ENCODE results near the gene COL27A1. TPM values are rescaled to one million over a fixed set of nuclear protein-coding genes. Genes with fewer than 3 reads are reported as not detected.

Gene COL27A1
- total RNA-seq, 1 experiment from 2014 or later: 12.0 TPM

DNA sequence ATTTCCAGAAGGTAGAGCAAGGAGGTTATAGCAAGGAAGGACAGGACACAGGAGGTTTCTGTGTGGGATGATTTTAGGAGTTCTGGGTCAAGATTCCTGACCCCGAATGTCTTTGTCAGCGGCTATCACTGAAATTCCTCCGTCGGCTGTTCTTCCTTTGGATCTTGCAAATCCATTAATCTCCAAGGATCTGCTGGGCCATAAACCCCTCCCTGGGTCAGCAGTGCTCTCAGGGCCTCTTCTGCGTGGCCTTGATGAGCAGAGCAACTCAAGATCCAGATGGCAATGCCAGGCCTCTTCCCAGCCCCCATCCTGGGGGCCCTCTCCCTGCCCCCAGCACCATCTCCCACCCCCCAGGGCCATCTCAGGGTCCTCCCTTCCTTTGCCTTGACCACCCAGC is 16.3 kb upstream of the COL27A1 start:
- Histone ChIP-seq H3K4me1 (ENCODE audit: control insufficient read depth in 1 of 2, insufficient read depth in 2 of 2, low read length in 2 of 2) (no peaks in the 10 kb centered on the region), H3K9me2 (ENCODE audit: insufficient read depth) (no peaks in the 10 kb centered on the region), H3K27me3 (ENCODE audit: insufficient read depth, low read length) (peaks cover 15% of the 10 kb centered on the region), H3K27ac (ENCODE audit: low read depth, low read length) (no peak overlapping the region), H3K36me3 (ENCODE audit: control insufficient read depth in 1 of 2, insufficient read depth in 2 of 2, low read length in 2 of 2) (no peaks in the 10 kb centered on the region), H3K9ac (ENCODE audit: low read length) (no peak overlapping the region), H2AFZ (ENCODE audit: low read depth, low read length, poor library complexity, severe bottlenecking) (no peak overlapping the region), H3K4me2 (ENCODE audit: low read length) (no peak overlapping the region), H4K20me1 (ENCODE audit: insufficient read depth) (no peaks in the 10 kb centered on the region), H3K79me2 (ENCODE audit: insufficient read depth, low read length) (no peaks in the 10 kb centered on the region), H3K4me3 (replicated peaks in 1 of 2; ENCODE audit: low read depth in 1 of 2, low read length in 2 of 2) (no peak overlapping the region), H3K9me3 (ENCODE audit: control insufficient read depth in 1 of 2, insufficient read depth in 1 of 2, low read depth in 1 of 2, low read length in 2 of 2) (no peaks in the 10 kb centered on the region)
- intact Hi-C loops (cut with micrococcal nuclease): no loop called here
- DNase-seq (ENCODE audit: low read depth, low spot score) (no peak), ATAC-seq (no peak)
- no TSS peak for BruUV-seq (replicated peaks)
- POLR2A ChIA-PET: no interaction called here
- TF ChIP-seq YY1 (IDR thresholded peaks at IDR 0.05; ENCODE audit: extremely low read depth, insufficient replicate concordance, low read depth, low read length) (no peak), JUND (IDR thresholded peaks at IDR 0.05) (no peak), CEBPB (IDR thresholded peaks at IDR 0.05; ENCODE audit: low read depth) (no peak), SP1 (IDR thresholded peaks at IDR 0.05; ENCODE audit: low read depth) (no peak), POLR2A (IDR thresholded peaks at IDR 0.05; ENCODE audit: borderline replicate concordance, extremely low read depth, insufficient read depth, insufficient read length) (no peak), ZNF274 (IDR thresholded peaks at IDR 0.05; ENCODE audit: low read depth, low read length) (no peak), ELF1 (IDR thresholded peaks at IDR 0.05; ENCODE audit: borderline replicate concordance, low read depth) (no peak), TCF7L2 (IDR thresholded peaks at IDR 0.05; ENCODE audit: borderline replicate concordance, extremely low read depth, insufficient read depth, insufficient read length) (no peak), SIN3A (IDR thresholded peaks at IDR 0.05; ENCODE audit: low read depth) (no peak), EZH2 (IDR thresholded peaks at IDR 0.05) (no peak), FOSL1 (IDR thresholded peaks at IDR 0.05; ENCODE audit: low read depth) (no peak), EGR1 (IDR thresholded peaks at IDR 0.05; ENCODE audit: low read depth) (no peak), SRF (IDR thresholded peaks at IDR 0.05; ENCODE audit: low read depth) (no peak), ZFX (IDR thresholded peaks at IDR 0.05) (no peak), CBX3 (IDR thresholded peaks at IDR 0.05; ENCODE audit: low read depth) (no peak), RAD21 (IDR thresholded peaks at IDR 0.05; ENCODE audit: low read depth) (no peak)
- TF ChIP-seq, protein P1, sequence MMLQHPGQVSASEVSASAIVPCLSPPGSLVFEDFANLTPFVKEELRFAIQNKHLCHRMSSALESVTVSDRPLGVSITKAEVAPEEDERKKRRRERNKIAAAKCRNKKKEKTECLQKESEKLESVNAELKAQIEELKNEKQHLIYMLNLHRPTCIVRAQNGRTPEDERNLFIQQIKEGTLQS (IDR thresholded peaks at IDR 0.05): no peak
- TF ChIP-seq, protein P2, sequence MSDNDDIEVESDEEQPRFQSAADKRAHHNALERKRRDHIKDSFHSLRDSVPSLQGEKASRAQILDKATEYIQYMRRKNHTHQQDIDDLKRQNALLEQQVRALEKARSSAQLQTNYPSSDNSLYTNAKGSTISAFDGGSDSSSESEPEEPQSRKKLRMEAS (IDR thresholded peaks at IDR 0.05): no peak
- TF ChIP-seq, protein P3, sequence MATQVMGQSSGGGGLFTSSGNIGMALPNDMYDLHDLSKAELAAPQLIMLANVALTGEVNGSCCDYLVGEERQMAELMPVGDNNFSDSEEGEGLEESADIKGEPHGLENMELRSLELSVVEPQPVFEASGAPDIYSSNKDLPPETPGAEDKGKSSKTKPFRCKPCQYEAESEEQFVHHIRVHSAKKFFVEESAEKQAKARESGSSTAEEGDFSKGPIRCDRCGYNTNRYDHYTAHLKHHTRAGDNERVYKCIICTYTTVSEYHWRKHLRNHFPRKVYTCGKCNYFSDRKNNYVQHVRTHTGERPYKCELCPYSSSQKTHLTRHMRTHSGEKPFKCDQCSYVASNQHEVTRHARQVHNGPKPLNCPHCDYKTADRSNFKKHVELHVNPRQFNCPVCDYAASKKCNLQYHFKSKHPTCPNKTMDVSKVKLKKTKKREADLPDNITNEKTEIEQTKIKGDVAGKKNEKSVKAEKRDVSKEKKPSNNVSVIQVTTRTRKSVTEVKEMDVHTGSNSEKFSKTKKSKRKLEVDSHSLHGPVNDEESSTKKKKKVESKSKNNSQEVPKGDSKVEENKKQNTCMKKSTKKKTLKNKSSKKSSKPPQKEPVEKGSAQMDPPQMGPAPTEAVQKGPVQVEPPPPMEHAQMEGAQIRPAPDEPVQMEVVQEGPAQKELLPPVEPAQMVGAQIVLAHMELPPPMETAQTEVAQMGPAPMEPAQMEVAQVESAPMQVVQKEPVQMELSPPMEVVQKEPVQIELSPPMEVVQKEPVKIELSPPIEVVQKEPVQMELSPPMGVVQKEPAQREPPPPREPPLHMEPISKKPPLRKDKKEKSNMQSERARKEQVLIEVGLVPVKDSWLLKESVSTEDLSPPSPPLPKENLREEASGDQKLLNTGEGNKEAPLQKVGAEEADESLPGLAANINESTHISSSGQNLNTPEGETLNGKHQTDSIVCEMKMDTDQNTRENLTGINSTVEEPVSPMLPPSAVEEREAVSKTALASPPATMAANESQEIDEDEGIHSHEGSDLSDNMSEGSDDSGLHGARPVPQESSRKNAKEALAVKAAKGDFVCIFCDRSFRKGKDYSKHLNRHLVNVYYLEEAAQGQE (IDR thresholded peaks at IDR 0.05; ENCODE audit: low read depth): no peak
- TF ChIP-seq, protein P4, sequence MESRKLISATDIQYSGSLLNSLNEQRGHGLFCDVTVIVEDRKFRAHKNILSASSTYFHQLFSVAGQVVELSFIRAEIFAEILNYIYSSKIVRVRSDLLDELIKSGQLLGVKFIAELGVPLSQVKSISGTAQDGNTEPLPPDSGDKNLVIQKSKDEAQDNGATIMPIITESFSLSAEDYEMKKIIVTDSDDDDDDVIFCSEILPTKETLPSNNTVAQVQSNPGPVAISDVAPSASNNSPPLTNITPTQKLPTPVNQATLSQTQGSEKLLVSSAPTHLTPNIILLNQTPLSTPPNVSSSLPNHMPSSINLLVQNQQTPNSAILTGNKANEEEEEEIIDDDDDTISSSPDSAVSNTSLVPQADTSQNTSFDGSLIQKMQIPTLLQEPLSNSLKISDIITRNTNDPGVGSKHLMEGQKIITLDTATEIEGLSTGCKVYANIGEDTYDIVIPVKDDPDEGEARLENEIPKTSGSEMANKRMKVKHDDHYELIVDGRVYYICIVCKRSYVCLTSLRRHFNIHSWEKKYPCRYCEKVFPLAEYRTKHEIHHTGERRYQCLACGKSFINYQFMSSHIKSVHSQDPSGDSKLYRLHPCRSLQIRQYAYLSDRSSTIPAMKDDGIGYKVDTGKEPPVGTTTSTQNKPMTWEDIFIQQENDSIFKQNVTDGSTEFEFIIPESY (IDR thresholded peaks at IDR 0.05; ENCODE audit: extremely low read depth, insufficient replicate concordance, low read length): no peak
- CTCF ChIA-PET: interaction anchor here (0.7 kb wide), 1 partner anchor 16 kb away, joined by 3 read pairs; the partner anchor contains the start of gene COL27A1
- RAD21 ChIA-PET (ENCODE audit: low non-redundant PET in 1 of 2, low total read pairs in 2 of 2, uncharacterized antibody in 2 of 2, unreplicated experiment in 2 of 2): no interaction called here

All from HCT116 (cell line).